Stimulated activated naive CD4-positive, alpha-beta T cell treated with Interleukin-2 at 50 U/mL for 16 hours (primary cell): Measurements from ENCODE around the gene BABAM2.
A peak's percentile ranks its signal among the peaks of the same experiment; 100 is the strongest.
"Not testable (repeated sequence)": the region's sequence is repeated elsewhere in the genome, so short reads cannot be mapped to it uniquely, and the experiment has no call there.

Experiments used
- DNase-seq: peaks from one replicate; lab custom pipeline; 2025; lab: John Stamatoyannopoulos, UW

Gene BABAM2

GRCh38 chr2:27881815-27882583 is 8.5 kb upstream of the BABAM2 start:
- not testable (repeated sequence) for DNase-seq

- not testable (repeated sequence) for DNase-seq
Measured at GRCh38 chr2:27882584-27882922, 8.0 kb upstream of the BABAM2 start.

- DNase-seq: no peak
Measured at GRCh38 chr2:27884601-27885000, 5.9 kb upstream of the BABAM2 start.

- no peak for DNase-seq
Measured at GRCh38 chr2:27885234-27885633, 5.3 kb upstream of the BABAM2 start.

GRCh38 chr2:27885661-27886060 is 4.9 kb upstream of the BABAM2 start:
- no peak for DNase-seq

GRCh38 chr2:27886322-27886721 is 4.2 kb upstream of the BABAM2 start:
- DNase-seq: no peak

GRCh38 chr2:27887111-27887510 is 3.4 kb upstream of the BABAM2 start:
- no peak for DNase-seq

GRCh38 chr2:27887830-27888229 is 2.7 kb upstream of the BABAM2 start:
- DNase-seq: no peak

- DNase-seq: no peak
Measured at GRCh38 chr2:27888790-27889189, 1.7 kb upstream of the BABAM2 start.

- no peak for DNase-seq
Measured at GRCh38 chr2:27889774-27890145, 769 bp upstream of the BABAM2 start.

GRCh38 chr2:27890924-27891672 is 569 bp downstream of the BABAM2 start:
- DNase-seq: peak; percentile 75

- DNase-seq: no peak
Measured at GRCh38 chr2:27891673-27892105, 1.2 kb downstream of the BABAM2 start.

GRCh38 chr2:27893006-27893405 is 2.5 kb downstream of the BABAM2 start:
- DNase-seq: no peak

GRCh38 chr2:27897717-27898116 is 7.2 kb downstream of the BABAM2 start:
- no peak for DNase-seq

GRCh38 chr2:27901234-27901633 is 10.7 kb downstream of the BABAM2 start:
- DNase-seq: peak; percentile 28

- DNase-seq: no peak
Measured at GRCh38 chr2:27902098-27902497, 11.6 kb downstream of the BABAM2 start.

- DNase-seq: no peak
Measured at GRCh38 chr2:27903018-27903417, 12.5 kb downstream of the BABAM2 start.

GRCh38 chr2:27903649-27904404 is 13.3 kb downstream of the BABAM2 start:
- DNase-seq: no peak

GRCh38 chr2:27904405-27904665 is 13.8 kb downstream of the BABAM2 start:
- DNase-seq: no peak

GRCh38 chr2:27906074-27906473 is 15.5 kb downstream of the BABAM2 start:
- DNase-seq: no peak

GRCh38 chr2:27907547-27907946 is 17.0 kb downstream of the BABAM2 start:
- no peak for DNase-seq

- DNase-seq: no peak
Measured at GRCh38 chr2:27909901-27910300, 19.4 kb downstream of the BABAM2 start.
